ENCODE data around the gene ACAT2.
"Not testable (repeated sequence)": the region's sequence is repeated elsewhere in the genome, so short reads cannot be mapped to it uniquely, and the experiment has no call there.

The ACAT2 gene

DNA sequence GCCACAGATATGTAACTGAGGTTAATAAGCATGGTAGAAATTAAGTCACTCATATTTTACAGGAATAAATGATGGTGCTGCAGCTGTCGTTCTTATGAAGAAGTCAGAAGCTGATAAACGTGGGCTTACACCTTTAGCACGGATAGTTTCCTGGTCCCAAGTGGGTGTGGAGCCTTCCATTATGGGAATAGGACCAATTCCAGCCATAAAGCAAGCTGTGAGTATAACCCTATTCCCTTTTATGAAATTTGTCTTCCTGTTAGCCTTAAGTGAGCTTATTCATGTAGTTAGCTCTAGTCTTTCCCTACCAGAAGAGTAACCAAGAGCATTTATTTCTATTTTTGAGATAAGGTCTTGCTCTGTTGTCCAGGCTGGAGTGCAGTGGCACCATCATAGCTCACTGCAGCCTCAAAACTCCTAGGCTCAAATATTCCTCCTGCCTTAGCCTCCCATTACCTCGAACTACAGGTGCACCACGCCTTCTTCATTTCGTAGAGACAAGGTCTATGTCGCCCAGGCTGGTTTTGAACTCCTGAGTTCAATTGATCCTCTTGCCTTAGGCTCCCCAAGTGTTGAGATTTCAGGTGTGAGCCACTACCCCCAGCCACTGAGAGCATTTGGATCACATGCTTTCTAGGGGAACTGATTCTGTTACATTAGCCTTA, 15.5 kb downstream of the ACAT2 start:
- no peak for DNase-seq

DNA sequence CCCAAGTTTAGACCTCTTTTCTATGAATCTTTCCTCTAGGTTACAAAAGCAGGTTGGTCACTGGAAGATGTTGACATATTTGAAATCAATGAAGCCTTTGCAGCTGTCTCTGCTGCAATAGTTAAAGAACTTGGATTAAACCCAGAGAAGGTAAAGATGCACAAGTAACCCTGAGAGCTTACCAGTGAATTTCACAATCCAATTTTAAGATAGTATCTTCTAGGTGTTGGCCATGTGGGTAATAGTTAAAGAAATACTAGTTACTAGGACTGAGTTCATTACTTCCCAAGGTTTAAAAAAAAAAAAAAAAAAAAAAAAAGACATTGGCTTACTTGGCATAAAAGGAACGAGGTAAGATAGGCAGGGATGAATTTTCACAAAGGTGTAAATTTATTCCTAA, 16.3 kb downstream of the ACAT2 start:
- no peak for DNase-seq

- no peak for DNase-seq
Measured at GRCh38 chr6:159778542-159779103, 16.8 kb downstream of the ACAT2 start.

- no peak for DNase-seq
Measured at GRCh38 chr6:159788276-159788675, 26.4 kb downstream of the ACAT2 start.

- DNase-seq, result no peak
Measured at GRCh38 chr6:159788753-159789376, 27.0 kb downstream of the ACAT2 start.

DNA sequence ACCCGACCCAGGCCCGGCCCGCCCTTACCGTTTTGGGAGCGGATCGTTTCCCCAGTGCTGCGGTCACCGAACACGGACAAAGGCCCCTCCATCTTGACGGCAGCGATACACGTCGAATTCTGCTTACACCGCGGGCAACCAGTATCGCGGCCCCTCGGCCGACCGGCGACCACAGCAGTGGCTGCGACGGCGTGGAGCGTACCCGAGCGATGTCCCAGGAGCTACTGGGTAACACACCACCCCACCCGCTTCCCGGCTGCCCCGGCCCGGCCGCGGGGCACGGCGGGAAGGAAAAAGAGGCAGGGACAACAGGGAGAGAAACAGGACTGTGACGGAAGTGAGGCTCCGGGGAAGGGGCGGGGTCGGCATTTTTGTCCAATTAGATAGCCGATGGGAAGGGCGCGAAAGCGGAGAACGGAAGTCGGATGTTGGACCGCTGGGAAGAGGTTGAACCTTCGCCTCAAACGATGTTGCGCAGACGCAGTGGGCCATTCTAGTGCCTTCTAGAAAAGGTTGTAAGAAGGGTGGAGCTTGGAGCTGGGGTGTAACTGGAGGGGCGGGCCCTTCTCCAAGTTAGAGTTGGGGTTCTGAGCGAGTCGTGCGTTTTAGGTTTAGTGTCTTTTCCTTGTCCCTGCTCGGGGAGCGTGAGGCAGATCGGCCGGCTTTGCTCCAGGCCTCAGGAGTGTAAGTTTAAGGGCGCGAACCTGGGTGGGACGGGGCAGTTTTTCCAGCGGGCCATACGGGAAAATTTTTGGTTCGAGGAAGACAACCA, 27.7 kb downstream of the ACAT2 start, which contains the start of gene TCP1:
Gene TCP1, minus strand, starts transcription at position 226 of the 772 bp plus-strand sequence. Its CDS starts 134 bp downstream, at position 92.
- DNase-seq, result peak; percentile 97

DNA sequence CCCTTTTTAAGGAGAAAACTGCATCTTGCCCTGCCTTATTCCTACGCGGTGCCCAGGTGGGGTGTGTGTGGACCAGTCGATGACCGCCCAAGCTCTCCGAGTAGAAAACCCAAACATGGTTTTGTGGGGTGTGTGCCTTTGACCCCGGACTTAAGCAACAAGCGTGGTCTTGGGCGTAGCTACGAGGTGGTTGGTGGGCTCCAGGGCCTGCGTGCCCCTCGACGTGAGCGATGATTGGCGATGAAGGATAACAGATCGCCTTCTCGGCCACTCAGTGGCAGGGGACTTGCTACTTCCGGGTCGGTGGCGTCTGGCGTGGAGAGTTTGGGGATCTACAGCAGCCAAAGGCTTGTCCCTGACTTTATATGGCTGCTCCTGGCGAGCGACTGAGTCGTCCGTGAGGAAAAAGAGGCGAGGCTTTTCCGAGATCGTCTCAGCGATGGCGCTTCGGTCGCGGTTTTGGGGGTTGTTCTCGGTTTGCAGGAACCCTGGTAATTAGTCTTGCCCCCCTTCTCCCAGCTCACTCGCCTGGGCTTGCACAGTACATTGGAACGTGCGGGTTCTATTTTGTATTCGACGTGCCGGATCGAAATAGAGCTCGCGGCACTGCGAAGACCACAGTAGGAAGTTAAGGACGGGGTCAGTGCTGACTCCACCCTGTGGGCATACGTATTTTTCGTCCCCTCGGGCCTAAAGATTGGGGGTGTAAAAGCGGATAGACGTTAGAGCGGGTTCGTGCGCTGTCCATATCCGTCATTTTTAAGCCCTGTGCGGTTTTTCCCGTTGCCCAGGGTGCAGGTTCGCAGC, 28.5 kb downstream of the ACAT2 start, which contains the start of gene MRPL18:
Gene MRPL18, plus strand, starts transcription at position 319 of the 807 bp plus-strand sequence. Its CDS starts 121 bp downstream, at position 440.
- peak; percentile 93 for DNase-seq

DNA sequence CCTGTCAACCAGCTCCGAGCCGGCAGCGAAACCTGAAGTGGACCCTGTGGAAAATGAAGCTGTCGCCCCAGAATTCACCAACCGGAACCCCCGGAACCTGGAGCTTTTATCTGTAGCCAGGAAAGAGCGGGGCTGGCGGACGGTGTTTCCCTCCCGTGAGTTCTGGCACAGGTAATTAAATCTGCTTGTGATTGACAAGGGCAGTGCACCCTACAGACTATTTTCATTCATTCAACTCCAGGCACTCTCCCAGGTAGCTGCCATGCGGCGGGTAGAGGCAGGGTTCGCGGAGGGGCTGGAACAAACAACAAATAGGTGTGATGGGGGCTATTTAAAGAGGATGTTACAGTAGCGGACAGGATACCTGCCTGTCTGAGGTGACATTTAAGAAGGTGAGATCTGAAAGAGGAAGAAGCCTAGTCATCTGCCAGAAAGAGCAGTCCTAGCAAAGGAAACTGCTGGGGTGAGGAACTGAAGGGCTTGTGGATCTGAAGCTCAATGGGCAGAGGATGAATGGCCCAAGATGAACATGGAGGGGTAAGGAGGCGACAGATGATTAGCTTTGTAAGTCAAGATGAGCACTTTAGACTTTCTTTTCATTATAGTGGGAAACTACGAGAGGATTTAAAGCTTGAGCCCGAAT, 29.2 kb downstream of the ACAT2 start:
- DNase-seq, result no peak

DNA sequence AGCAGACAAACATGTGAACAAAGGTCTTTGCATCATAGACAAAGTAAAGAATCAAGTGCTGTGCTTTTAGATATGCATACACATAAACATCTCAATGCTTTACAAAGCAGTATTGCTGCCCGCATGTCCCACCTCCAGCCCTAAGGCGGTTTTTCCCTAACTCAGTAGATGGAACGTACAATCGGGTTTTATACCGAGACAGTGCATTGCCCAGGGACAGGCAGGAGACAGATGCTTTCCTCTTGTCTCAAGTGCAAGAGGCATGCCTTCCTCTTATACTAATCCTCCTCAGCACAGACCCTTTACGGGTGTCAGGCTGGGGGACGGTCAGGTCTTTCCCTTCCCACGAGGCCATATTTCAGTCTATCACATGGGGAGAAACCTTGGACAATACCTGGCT, 33.1 kb downstream of the ACAT2 start:
- DNase-seq, result not testable (repeated sequence)

GRCh38 chr6:159797554-159797953, 35.7 kb downstream of the ACAT2 start:
- DNase-seq, result no peak

DNA sequence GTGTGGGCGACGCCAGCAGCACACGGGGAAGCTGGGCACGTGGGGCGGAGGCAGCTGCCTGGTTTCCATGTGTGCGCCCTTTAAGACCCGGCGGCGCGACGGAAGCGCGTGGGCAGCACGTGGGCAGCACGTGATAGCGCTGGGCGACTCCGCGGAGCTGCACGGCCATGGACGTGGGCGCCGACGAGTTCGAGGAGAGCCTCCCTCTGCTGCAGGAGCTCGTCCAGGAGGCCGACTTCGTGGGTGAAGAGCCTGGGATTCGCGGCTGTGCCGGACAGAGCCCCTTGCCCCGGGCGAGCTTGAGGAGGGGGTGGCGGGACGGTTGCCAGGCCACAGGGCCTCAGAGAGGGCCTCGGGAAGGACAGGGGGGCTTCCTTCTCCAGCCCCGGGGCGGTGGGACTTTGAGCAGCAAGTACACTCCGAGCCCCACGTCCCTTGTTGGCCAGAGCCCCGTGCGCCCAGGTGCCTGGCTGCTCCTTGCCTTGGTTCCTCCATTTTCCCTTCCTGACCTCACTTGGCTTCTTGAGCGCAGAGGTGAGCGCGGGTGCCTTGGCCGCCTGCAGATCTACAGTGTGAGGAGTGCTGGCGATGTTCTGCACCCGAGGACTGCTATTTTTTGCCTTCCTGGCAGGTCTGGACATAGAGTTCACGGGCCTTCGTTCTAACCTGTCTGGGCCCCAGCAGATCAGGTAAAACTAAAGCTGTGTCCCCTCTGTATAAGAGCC, 38.5 kb downstream of the ACAT2 start, which contains the start of gene PNLDC1:
Gene PNLDC1, plus strand, starts transcription at position 136 of the 725 bp plus-strand sequence. Its CDS starts 32 bp downstream, at position 168.
- no peak for DNase-seq

GRCh38 chr6:159801935-159802334, 40.1 kb downstream of the ACAT2 start:
- no peak for DNase-seq

GRCh38 chr6:159804504-159804903, 42.7 kb downstream of the ACAT2 start:
- no peak for DNase-seq

DNA sequence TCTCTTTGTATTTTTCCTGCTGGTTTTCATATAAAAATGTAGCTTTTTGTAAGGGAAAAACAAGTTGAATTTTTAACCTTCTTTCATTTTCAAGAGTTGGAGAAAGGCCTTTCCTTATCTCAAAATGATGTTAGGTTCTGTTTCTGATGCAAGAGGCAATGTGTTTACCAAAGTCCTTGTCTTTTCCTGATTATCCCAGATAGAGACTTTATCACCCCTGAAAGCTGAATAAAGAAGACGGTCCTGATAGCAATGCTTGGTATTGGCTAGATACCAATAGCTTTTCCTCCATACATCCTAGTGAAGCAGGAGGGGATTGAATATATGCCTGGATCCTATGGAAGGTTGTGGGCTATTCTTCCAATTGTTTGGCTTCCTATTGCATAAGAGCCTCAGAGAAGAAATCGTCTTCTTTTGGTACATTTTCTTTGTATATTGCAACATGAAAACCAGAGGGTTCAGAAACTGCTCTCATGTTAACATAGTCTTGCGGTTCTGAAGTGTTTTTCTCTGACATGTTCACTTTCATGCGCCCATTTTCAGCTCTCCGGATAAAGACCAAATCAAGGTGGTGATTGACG, 43.7 kb downstream of the ACAT2 start:
- no peak for DNase-seq

- no peak for DNase-seq
Measured at GRCh38 chr6:159806021-159806458, 44.2 kb downstream of the ACAT2 start.

DNA sequence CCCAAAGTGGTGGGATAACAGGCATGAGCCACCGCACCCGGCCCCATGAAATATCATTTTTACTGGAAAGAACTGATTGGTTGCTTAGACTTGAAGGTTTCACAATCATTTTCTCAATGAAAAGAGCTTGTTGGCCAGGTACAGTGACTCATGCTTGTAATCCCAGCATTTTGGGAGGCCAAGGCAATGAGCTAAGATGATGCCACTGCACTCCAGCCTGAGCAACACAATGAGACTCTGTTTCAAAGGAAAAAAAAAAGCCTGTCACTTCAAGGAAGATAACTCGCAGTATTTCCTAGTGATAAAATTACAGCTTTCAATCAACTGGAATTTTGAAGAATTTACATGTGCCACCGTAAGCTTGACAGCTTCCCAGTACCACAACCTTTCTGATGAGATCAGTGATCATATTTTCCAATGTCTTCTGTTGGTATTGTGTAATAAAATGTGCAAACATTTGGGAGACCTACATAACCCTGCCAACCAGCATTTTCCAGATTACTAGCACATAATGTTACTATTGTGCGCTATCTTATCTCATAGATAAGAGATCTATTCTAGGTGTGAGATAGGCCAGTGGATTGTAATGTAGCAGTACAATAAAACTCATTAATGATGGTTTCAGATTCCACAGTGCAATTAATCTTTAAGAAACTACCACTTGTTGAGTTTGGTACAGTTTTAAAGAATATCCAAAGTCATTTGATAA, 45.5 kb downstream of the ACAT2 start:
- DNase-seq, result no peak

DNA sequence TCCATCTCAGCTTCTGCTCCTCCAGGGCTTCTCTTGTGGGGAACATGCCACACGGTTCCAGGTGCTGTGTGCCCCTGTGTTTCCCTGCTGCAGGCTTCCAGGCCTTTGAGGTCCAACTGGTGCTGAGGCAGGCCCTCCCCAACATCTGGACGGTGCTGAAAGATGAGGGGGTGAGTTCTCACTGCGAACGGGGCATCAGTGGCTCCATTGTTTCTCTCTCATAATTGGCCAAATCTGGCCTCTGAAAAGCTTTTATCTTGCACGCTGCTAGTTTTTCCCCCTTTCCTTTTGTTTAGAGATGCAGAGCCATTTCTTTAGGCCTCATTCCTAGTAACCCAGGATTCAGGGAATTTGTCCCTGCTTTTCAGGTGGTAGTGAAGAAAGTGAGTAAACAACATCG, 46.8 kb downstream of the ACAT2 start:
- DNase-seq, result no peak

DNA sequence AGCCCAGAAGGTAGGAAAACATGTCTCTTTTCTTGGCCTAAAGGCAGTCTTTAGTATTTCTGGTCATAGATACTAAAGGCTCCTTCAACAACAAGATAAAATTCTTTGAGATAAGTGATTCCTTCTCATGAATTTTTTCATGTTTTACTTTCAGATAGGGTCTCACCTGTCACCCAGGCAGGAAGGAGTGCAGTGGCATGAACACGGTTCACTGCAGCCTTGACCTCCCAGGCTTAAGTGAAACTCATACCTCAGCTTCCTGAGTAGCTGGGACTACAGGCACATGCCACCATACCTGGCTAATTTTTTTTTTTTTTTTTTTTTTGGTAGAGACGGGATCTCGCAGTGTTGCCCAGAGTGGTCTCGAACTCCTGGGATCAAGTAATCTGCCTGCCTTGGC, 47.3 kb downstream of the ACAT2 start:
- DNase-seq, result no peak

DNA sequence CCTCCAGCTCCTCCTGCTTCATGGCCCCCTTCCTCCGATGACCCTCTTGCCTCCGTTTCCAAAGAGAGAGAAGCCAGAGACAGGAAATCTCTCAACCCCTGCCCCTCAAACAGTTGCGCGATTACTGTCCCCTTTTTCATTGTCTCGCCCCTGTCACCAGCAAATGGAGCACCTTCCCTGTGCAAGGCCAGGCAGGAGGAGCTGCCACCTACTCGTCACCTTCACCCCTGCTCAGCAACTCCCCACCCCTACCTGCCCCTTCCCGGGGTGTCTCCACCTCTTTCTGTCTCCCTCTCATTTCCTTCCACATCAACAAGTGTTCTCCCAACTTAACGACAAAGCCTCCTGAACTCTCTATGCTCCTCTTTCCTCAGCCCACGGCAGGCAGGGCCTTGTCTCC, 51.9 kb downstream of the ACAT2 start:
- DNase-seq, result no peak

DNA sequence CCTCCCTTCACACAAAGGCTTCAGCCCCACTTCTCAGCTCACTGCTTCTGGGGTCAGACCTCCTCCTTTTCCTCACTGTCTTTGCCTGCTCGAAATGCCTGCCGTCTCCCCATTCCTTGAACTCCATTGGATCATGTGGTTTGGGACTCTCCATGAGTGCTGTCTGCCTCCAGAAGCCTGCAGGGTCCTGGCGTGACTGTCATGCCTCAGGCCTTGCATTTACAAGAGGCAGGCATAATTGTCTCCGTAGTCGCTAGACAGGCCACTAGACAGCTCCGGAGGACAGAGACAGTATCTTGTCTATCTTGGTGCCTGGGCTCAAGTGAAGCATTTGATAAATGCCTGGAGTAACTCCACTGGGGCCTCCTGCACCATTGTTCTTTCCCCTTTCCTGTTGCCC, 53.6 kb downstream of the ACAT2 start:
- DNase-seq, result no peak

Measured in NCI-H1694 treated with DMSO at 0.1 percent for 48 hours (cell line).